DOHH2 (cell line): ENCODE data around the gene UGT1A3.

Experiments used
- H3F3A ChIP-seq: fragments of 200-600 bp; sonication (generic), shearing (Covaris generic); 2 replicates; pipeline ENCODE4 v1.6.0; 2016; ENCODE audit warnings: antibody characterized with exemption, mild to moderate bottlenecking; ENCODE audit not compliant: control insufficient read depth, insufficient read depth
- H3K27ac ChIP-seq: fragments of 200-600 bp; sonication (generic); 2 replicates; pipeline ENCODE4 v1.5.1; 2014; ENCODE audit warnings: low read depth, mild to moderate bottlenecking, low read length, moderate library complexity
- H3K27me3 ChIP-seq: fragments of 200-600 bp; sonication (generic); 2 replicates; pipeline ENCODE4 v1.6.1; 2014; ENCODE audit warnings: mild to moderate bottlenecking, low read length, mixed read lengths; ENCODE audit not compliant: control insufficient read depth
- H3K36me3 ChIP-seq: fragments of 200-600 bp; sonication (generic); 2 replicates; pipeline ENCODE4 v1.6.1; 2014; ENCODE audit warnings: mild to moderate bottlenecking, low read length, moderate library complexity, mixed read lengths; ENCODE audit not compliant: control insufficient read depth
- H3K4me1 ChIP-seq: fragments of 200-600 bp; sonication (generic); 2 replicates; pipeline ENCODE4 v1.6.1; 2014; ENCODE audit warnings: mild to moderate bottlenecking, low read length, mixed read lengths; ENCODE audit not compliant: control insufficient read depth
- H3K4me2 ChIP-seq: fragments of 200-600 bp; sonication (generic); 2 replicates; pipeline ENCODE4 v1.6.0; 2014; ENCODE audit warnings: mild to moderate bottlenecking, low read length, moderate library complexity
- H3K4me3 ChIP-seq: fragments of 200-600 bp; sonication (generic); 2 replicates; pipeline ENCODE4 v1.5.1; 2014; ENCODE audit warnings: mild to moderate bottlenecking, low read length, mixed read lengths
- H3K79me2 ChIP-seq: fragments of 200-600 bp; sonication (generic); 2 replicates; pipeline ENCODE4 v1.6.1; 2014; ENCODE audit warnings: mild to moderate bottlenecking, low read length, mixed read lengths; ENCODE audit not compliant: control insufficient read depth
- H3K9me2 ChIP-seq: fragments of 200-600 bp; sonication (generic); replicated peaks from 2 replicates; pipeline ENCODE4 v1.6.1; 2014; ENCODE audit warnings: mild to moderate bottlenecking, low read length, mixed read lengths; ENCODE audit not compliant: control insufficient read depth
- H3K9me3 ChIP-seq: fragments of 200-600 bp; sonication (generic); 2 replicates; pipeline ENCODE4 v1.6.1; 2014; ENCODE audit warnings: antibody characterized with exemption, low read length, mixed read lengths; ENCODE audit not compliant: control insufficient read depth, insufficient read depth
- H4K20me1 ChIP-seq: fragments of 200-600 bp; sonication (generic); 2 replicates; pipeline ENCODE4 v1.6.0; 2014; ENCODE audit warnings: low read depth, mild to moderate bottlenecking, antibody characterized with exemption, low read length, moderate library complexity; ENCODE audit not compliant: control insufficient read depth, insufficient read depth
- CTCF ChIP-seq: fragments of 200-600 bp; sonication (generic); IDR thresholded peaks from one replicate; pipeline ENCODE4 v1.5.1; 2014; ENCODE audit warnings: antibody characterized with exemption, mild to moderate bottlenecking, low read depth, low read length; ENCODE audit not compliant: poor library complexity, severe bottlenecking
- EZH2phosphoT487 ChIP-seq: fragments of 200-600 bp; sonication (generic); IDR thresholded peaks from 2 replicates; pipeline ENCODE4 v1.6.1; 2017; ENCODE audit warnings: borderline replicate concordance, mild to moderate bottlenecking, antibody characterized with exemption, low read length, moderate library complexity, mixed read lengths

UGT1A3 gene

GRCh38 chr2:233775414-233775813 lies 46.6 kb downstream of the UGT1A3 start:
- H3K36me3 ChIP-seq, result no peaks in the 10 kb centered on the region
- no peaks in the 10 kb centered on the region for H4K20me1 ChIP-seq
- H3K27ac ChIP-seq, result no peak overlapping the region
- TF ChIP-seq EZH2phosphoT487, result no peak
- no peak for TF ChIP-seq CTCF
- peaks cover 2% of the 10 kb centered on the region; the same call in 1 of the 2 replicates for H3K9me3 ChIP-seq
- no peak overlapping the region for H3K4me2 ChIP-seq
- H3K9me2 ChIP-seq, result no peaks in the 10 kb centered on the region
- no peaks in the 10 kb centered on the region for H3K79me2 ChIP-seq
- H3K4me3 ChIP-seq, result no peak overlapping the region
- no peaks in the 10 kb centered on the region for H3K4me1 ChIP-seq
- H3F3A ChIP-seq, result no peaks in the 10 kb centered on the region
- no peaks in the 10 kb centered on the region for H3K27me3 ChIP-seq

- H3K9me2 ChIP-seq, result no peaks in the 10 kb centered on the region
- H3K4me1 ChIP-seq, result no peaks in the 10 kb centered on the region
- H3K9me3 ChIP-seq, result peaks cover 2% of the 10 kb centered on the region; the same call in 1 of the 2 replicates
- no peak within 1 kb of the TSS for H3K27ac ChIP-seq
- no peak within 1 kb of the TSS for H3K4me3 ChIP-seq
- no peaks in the 10 kb centered on the region for H4K20me1 ChIP-seq
- no peak within 1 kb of the TSS for H3K4me2 ChIP-seq
- no peaks in the 10 kb centered on the region for H3K79me2 ChIP-seq
- H3F3A ChIP-seq, result no peaks in the 10 kb centered on the region
- no peaks in the 10 kb centered on the region for H3K36me3 ChIP-seq
- TF ChIP-seq EZH2phosphoT487 (no peak), CTCF (no peak)
- H3K27me3 ChIP-seq, result 0 out of 2 replicates have a peak, but pooled peaks cover 2% of the 10 kb centered on the region
Observed at GRCh38 chr2:233778030-233778429, 49.2 kb downstream of the UGT1A3 start, which contains the start of gene MROH2A. Gene MROH2A (plus strand): TSS chr2:233778330. CDS start chr2:233779359, 1,029 bp downstream.

- Histone ChIP-seq H3K9me2 (no peaks in the 10 kb centered on the region), H3K4me2 (no peak overlapping the region), H3K4me1 (no peaks in the 10 kb centered on the region), H3K27ac (no peak overlapping the region), H4K20me1 (no peaks in the 10 kb centered on the region), H3K27me3 (0 out of 2 replicates have a peak, but pooled peaks cover 2% of the 10 kb centered on the region), H3K4me3 (no peak overlapping the region), H3K9me3 (peaks cover 2% of the 10 kb centered on the region; the same call in 1 of the 2 replicates), H3K79me2 (no peaks in the 10 kb centered on the region), H3K36me3 (no peaks in the 10 kb centered on the region), H3F3A (no peaks in the 10 kb centered on the region)
- no peak for TF ChIP-seq EZH2phosphoT487
- no peak for TF ChIP-seq CTCF
Observed at GRCh38 chr2:233779722-233780121, 50.9 kb downstream of the UGT1A3 start.
